HepG2 (cell line): ENCODE measurements around the gene LILRB3. TPM values are rescaled to one million over a fixed set of nuclear protein-coding genes. Genes with fewer than 3 reads are reported as not detected.

Experiments used
- ATAC-seq: fragments of 200-7000 bp; cut with Tn5 transposase; 3 replicates; pipeline ENCODE4 v1.9.1; 2020; ENCODE audit warnings: mild to moderate bottlenecking, moderate library complexity
- BruUV-seq: library from RNA; stranded (reverse); fragments of 400-500 nt; replicated peaks from 2 replicates; lab custom pipeline; 2021; lab: Mats Ljungman, UMichigan
- CTCF ChIA-PET: fragments of 300-600 bp; formaldehyde crosslinking; extraction: SDS; loops from one replicate; lab custom pipeline; 2021; ENCODE audit warnings: low total read pairs, inconsistent platforms, low intra/inter-chr PET ratio; lab: Yijun Ruan, JAX
- POLR2A ChIA-PET: fragments of 350-600 bp; sonication (Branson Sonifier 250); formaldehyde crosslinking; loops from one replicate; lab custom pipeline; 2020; ENCODE audit warnings: antibody characterized with exemption, inconsistent platforms; lab: Yijun Ruan, JAX
- DNase-seq: peaks from one replicate; pipeline ENCODE4 v3.0.0-alpha.2; 2015; ENCODE audit warnings: low spot score
- FAIRE-seq: peaks from 3 replicates; lab custom pipeline; 2011; peaks lifted over from hg19 to GRCh38; lab: Jason Lieb, UNC
- H2AFZ ChIP-seq: one replicate; pipeline ENCODE4 v1.6.1; 2011; ENCODE audit warnings: low read length, inconsistent platforms
- H3K27ac ChIP-seq: fragments of 300-600 bp; 3 replicates; pipeline ENCODE4 v1.8.0; 2011; ENCODE audit warnings: mixed run types, mild to moderate bottlenecking, mixed read lengths, low read length, inconsistent platforms; ENCODE audit not compliant: insufficient read depth; ENCODE audit errors: extremely low read length
- H3K27me3 ChIP-seq, 2 experiments: fragments of 200-600 bp in 1 of 2; 2 replicates in 1 of 2; 3 replicates in 1 of 2; pipeline versions ENCODE4 v1.6.0 to v1.8.0; 2011; ENCODE audit warnings: low read length in 2 of 2, mild to moderate bottlenecking in 2 of 2, moderate library complexity in 2 of 2, inconsistent platforms in 1 of 2; ENCODE audit not compliant: insufficient read depth in 2 of 2, control insufficient read depth in 1 of 2
- H3K36me3 ChIP-seq, 2 experiments: fragments of 200-600 bp in 1 of 2; replicated peaks in 1 of 2; 2 replicates in 1 of 2; 3 replicates in 1 of 2; pipeline versions ENCODE4 v1.5.1 to v1.8.0; 2011; ENCODE audit warnings: low read length in 2 of 2, inconsistent platforms in 1 of 2; ENCODE audit not compliant: insufficient read depth in 2 of 2, control insufficient read depth in 1 of 2
- H3K4me1 ChIP-seq: 2 replicates; pipeline ENCODE4 v1.5.1; 2012; ENCODE audit warnings: low read length, inconsistent platforms; ENCODE audit not compliant: insufficient read depth
- H3K4me2 ChIP-seq: 2 replicates; pipeline ENCODE4 v1.6.0; 2011; ENCODE audit warnings: low read depth, low read length, inconsistent platforms
- H3K4me3 ChIP-seq, 3 experiments: fragments of 200-600 bp in 1 of 3; sonication (generic), shearing (Covaris generic) in 1 of 3; replicated peaks in 1 of 3; 2 replicates each; pipeline ENCODE4 v1.5.1; 2011 to 2016; ENCODE audit warnings: low read length in 3 of 3, inconsistent platforms in 2 of 3, low read depth in 2 of 3, mild to moderate bottlenecking in 2 of 3, control low read depth in 1 of 3, mixed read lengths in 1 of 3; ENCODE audit not compliant: insufficient read depth in 1 of 3
- H3K79me2 ChIP-seq: one replicate; pipeline ENCODE4 v1.6.1; 2011; ENCODE audit warnings: low read length, inconsistent platforms; ENCODE audit not compliant: insufficient read depth
- H3K9ac ChIP-seq: 2 replicates; pipeline ENCODE4 v1.6.0; 2011; ENCODE audit warnings: mild to moderate bottlenecking, low read depth, low read length, inconsistent platforms; ENCODE audit not compliant: insufficient read depth
- H3K9me3 ChIP-seq: 2 replicates; pipeline ENCODE4 v1.5.1; 2012; ENCODE audit warnings: mild to moderate bottlenecking, low read length
- H4K20me1 ChIP-seq: 2 replicates; pipeline ENCODE4 v1.6.0; 2011; ENCODE audit warnings: inconsistent platforms, mild to moderate bottlenecking, low read length, moderate library complexity; ENCODE audit not compliant: insufficient read depth
- FOSL1 ChIP-seq: sonication (generic); formaldehyde crosslinking; IDR thresholded peaks from 2 replicates; pipeline ENCODE4 v1.9.0; 2021; ENCODE audit warnings: missing genetic modification reagents, borderline replicate concordance
- KDM4B ChIP-seq: sonication (generic); formaldehyde crosslinking; IDR thresholded peaks from 2 replicates; pipeline ENCODE4 v1.4.0; 2020; ENCODE audit warnings: missing genetic modification reagents
- MAFK ChIP-seq, 2 experiments: IDR thresholded peaks in 1 of 2; conservative IDR thresholded peaks in 1 of 2; 2 replicates each; pipeline ENCODE4 v1.6.1; 2011; ENCODE audit warnings: improper control_type of control experiment in 2 of 2, low read length in 2 of 2
- NR1H2 ChIP-seq: sonication (generic); formaldehyde crosslinking; IDR thresholded peaks from 2 replicates; pipeline ENCODE4 v1.8.1; 2022; ENCODE audit warnings: low read depth, missing genetic modification reagents, borderline replicate concordance
- RBM39 ChIP-seq: fragments of 200-400 bp; formaldehyde crosslinking; IDR thresholded peaks from one replicate; pipeline ENCODE4 v1.6.1; 2018; ENCODE audit warnings: antibody characterized with exemption, mild to moderate bottlenecking, low read depth, low read length; ENCODE audit not compliant: poor library complexity, severe bottlenecking
- ZNF235 ChIP-seq: sonication (generic); formaldehyde crosslinking; IDR thresholded peaks from 2 replicates; pipeline ENCODE4 v1.8.1; 2023; ENCODE audit warnings: mild to moderate bottlenecking, missing genetic modification reagents, borderline replicate concordance
- ZNF354B ChIP-seq: sonication (generic); formaldehyde crosslinking; IDR thresholded peaks from 2 replicates; pipeline ENCODE4 v1.8.0; 2022; ENCODE audit warnings: mild to moderate bottlenecking, missing genetic modification reagents
- ZNF746 ChIP-seq: sonication (generic); formaldehyde crosslinking; IDR thresholded peaks from 2 replicates; pipeline ENCODE4 v1.8.0; 2022; ENCODE audit warnings: mild to moderate bottlenecking, missing genetic modification reagents
- ZNF749 ChIP-seq: sonication (generic); formaldehyde crosslinking; IDR thresholded peaks from 2 replicates; pipeline ENCODE4 v1.8.0; 2022; ENCODE audit warnings: mild to moderate bottlenecking, missing genetic modification reagents, moderate library complexity, borderline replicate concordance
- ZSCAN21 ChIP-seq: sonication (generic); formaldehyde crosslinking; IDR thresholded peaks from 2 replicates; pipeline ENCODE4 v1.8.0; 2022; ENCODE audit warnings: mild to moderate bottlenecking, missing genetic modification reagents, moderate library complexity, borderline replicate concordance
- WGBS: methylation state at CpG from one replicate; pipeline ENCODE4 v1.1.6; 2017; ENCODE audit warnings: low lambda C conversion rate; 5-methylcytosine and 5-hydroxymethylcytosine counted together
- in situ Hi-C: cut with HindIII; loops from 2 replicates; pipeline ENCODE4 v1.10.0; 2017; ENCODE audit warnings: low pct_unique_long_range_greater_than_20kb; ENCODE audit not compliant: extremely low pct_ligation_motif_present
- intact Hi-C: fragments of 100-400 bp; cut with micrococcal nuclease; formaldehyde crosslinking; loops from one replicate; pipeline ENCODE4 v1.10.0; 2022; ENCODE audit not compliant: unreplicated experiment
- polyA plus RNA-seq, 8 experiments: library from polyadenylated mRNA; depleted of rRNA in 3 of 8; stranded (reverse) in 7 of 8; unstranded in 1 of 8; fragments of >200 nt; fragmentation: Illumina TruSeq in 4 of 8; extraction: Trizol in 4 of 8; gene quantifications; 2 replicates each; pipeline versions ENCODE4 v1.2.1 to v1.2.3, GENCODE V29; 2011 to 2016; ENCODE audit warnings: low read depth in 4 of 8, missing spikeins in 1 of 8, mixed read lengths in 1 of 8; ENCODE audit not compliant: insufficient read depth in 1 of 8
- total RNA-seq, 5 experiments: library from RNA; depleted of rRNA; stranded (reverse); fragments of >200 nt; fragmentation: Illumina TruSeq; extraction: Trizol; gene quantifications; 2 replicates each; pipeline ENCODE4 v1.2.3, GENCODE V29; 2016; ENCODE audit warnings: low read depth in 1 of 5
- TF ChIP-seq, protein P1 (sequence below): sonication (generic); formaldehyde crosslinking; IDR thresholded peaks from 2 replicates; pipeline ENCODE4 v1.5.0; 2020; ENCODE audit warnings: mild to moderate bottlenecking, missing genetic modification reagents, moderate library complexity
- TF ChIP-seq, protein P2 (sequence below): sonication (generic); formaldehyde crosslinking; IDR thresholded peaks from 2 replicates; pipeline ENCODE4 v1.8.1; 2023; ENCODE audit warnings: missing genetic modification reagents, inconsistent platforms, borderline replicate concordance
- TF ChIP-seq, protein P3 (sequence below): IDR thresholded peaks from 2 replicates; pipeline ENCODE4 v1.6.1; 2018; ENCODE audit warnings: missing genetic modification reagents, mild to moderate bottlenecking, missing compliant biosample characterization
- TF ChIP-seq, protein P4 (sequence below): sonication (generic); formaldehyde crosslinking; IDR thresholded peaks from 2 replicates; pipeline ENCODE4 v1.4.0; 2020; ENCODE audit warnings: missing genetic modification reagents
- TF ChIP-seq, protein P5 (sequence below): sonication (generic); formaldehyde crosslinking; IDR thresholded peaks from 2 replicates; pipeline ENCODE4 v1.5.0; 2020; ENCODE audit warnings: missing genetic modification reagents

The LILRB3 gene
- total and polyA plus RNA-seq, 2 of the 13 experiments (the other 11 are each of a cell fraction or from before 2014, with no cell fraction given) = 0.22 TPM; not detected in 1

DNA sequence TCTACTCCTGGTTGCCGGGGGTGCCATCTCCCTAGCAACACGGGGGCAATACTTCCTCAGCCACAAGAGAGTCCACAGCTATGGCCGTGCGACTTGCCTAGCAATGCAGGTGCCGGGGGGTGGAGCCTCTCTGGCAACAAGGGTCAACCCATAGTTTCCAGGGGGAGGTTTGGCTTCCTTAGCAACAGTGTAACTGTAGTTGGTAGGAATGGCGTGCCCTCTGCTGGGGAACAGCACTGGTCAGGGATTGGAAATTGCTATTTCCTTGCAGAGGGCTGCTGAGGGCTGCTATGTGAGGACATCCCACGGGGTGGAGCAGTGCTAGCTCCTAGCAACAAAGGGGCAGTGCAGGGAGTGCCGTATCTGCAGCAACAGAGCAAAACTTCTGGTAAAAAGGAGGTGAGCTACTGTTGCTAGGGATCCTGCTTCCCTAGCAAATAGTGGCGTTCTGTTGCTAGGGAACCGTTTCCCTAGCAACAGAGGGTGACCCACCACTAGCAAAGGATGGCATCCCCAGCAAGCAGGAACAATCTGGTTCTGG, 42.8 kb downstream of the LILRB3 start (continued):
- TF ChIP-seq, protein P1, sequence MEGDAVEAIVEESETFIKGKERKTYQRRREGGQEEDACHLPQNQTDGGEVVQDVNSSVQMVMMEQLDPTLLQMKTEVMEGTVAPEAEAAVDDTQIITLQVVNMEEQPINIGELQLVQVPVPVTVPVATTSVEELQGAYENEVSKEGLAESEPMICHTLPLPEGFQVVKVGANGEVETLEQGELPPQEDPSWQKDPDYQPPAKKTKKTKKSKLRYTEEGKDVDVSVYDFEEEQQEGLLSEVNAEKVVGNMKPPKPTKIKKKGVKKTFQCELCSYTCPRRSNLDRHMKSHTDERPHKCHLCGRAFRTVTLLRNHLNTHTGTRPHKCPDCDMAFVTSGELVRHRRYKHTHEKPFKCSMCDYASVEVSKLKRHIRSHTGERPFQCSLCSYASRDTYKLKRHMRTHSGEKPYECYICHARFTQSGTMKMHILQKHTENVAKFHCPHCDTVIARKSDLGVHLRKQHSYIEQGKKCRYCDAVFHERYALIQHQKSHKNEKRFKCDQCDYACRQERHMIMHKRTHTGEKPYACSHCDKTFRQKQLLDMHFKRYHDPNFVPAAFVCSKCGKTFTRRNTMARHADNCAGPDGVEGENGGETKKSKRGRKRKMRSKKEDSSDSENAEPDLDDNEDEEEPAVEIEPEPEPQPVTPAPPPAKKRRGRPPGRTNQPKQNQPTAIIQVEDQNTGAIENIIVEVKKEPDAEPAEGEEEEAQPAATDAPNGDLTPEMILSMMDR (CRISPR knock-in tag) = peak; percentile 53
- TF ChIP-seq, protein P2, sequence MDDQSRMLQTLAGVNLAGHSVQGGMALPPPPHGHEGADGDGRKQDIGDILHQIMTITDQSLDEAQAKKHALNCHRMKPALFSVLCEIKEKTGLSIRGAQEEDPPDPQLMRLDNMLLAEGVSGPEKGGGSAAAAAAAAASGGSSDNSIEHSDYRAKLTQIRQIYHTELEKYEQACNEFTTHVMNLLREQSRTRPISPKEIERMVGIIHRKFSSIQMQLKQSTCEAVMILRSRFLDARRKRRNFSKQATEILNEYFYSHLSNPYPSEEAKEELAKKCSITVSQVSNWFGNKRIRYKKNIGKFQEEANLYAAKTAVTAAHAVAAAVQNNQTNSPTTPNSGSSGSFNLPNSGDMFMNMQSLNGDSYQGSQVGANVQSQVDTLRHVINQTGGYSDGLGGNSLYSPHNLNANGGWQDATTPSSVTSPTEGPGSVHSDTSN (CRISPR knock-in tag) = no peak

DNA sequence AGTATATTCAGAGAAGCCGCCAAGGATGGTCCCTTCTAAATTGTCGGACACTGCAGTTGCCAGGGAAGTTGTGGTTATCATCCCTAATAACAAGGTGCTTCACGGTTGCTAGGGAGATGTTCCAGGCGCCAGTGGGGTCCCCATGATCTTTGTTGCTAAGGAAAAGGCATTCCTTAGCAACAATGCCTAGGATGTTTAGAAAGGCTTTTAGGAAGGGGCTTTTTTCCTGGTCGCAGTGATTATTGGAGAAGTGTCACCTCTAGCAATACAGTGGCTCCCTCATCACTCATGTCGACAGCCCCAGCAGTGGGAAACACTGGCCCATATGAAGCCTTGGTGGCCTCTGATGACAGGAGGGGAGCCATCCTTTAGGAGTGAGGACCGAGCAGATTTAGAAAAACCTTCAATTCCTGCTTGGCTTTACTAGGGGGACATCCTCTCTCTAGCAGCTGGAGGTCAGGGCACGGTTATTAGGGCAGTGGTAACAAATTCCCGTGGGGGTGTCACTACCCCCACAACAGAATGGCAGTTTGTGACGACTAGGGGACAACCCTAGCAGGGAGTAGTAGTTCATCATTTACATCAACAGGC, 43.5 kb downstream of the LILRB3 start:
- H3K9me3 ChIP-seq = no peaks in the 10 kb centered on the region
- CTCF ChIA-PET = no interaction called here
- FAIRE-seq = no peak
- DNase-seq = no peak
- H3K4me1 ChIP-seq = no peaks in the 10 kb centered on the region
- 86% methylated on average over 4 of the region's 10 CpGs for WGBS
- H3K9ac ChIP-seq = no peak overlapping the region
- in situ Hi-C loops = no loop called here
- H3K36me3 ChIP-seq = peaks cover 1 to 11% of the 10 kb centered on the region in 2 experiments; a peak in 3 of 5 replicates
- POLR2A ChIA-PET = interaction anchor here (1.2 kb wide), 1 partner anchor 43 kb away, joined by 4 read pairs; no protein-coding TSS in a partner anchor
- no TSS peak for BruUV-seq
- H4K20me1 ChIP-seq = peaks cover 5% of the 10 kb centered on the region; the same call in 1 of the 2 replicates
- ATAC-seq = no peak
- no peaks in the 10 kb centered on the region for H3K79me2 ChIP-seq
- H3K27ac ChIP-seq = peak overlapping the region; percentile 2
- no peak overlapping the region for H3K4me3 ChIP-seq
- H3K27me3 ChIP-seq = no peaks in the 10 kb centered on the region
- H3K4me2 ChIP-seq = no peak overlapping the region
- no peak overlapping the region for H2AFZ ChIP-seq
- intact Hi-C loops = no loop called here
- no peak for TF ChIP-seq NR1H2 (CRISPR knock-in tag)
- TF ChIP-seq, protein P3, sequence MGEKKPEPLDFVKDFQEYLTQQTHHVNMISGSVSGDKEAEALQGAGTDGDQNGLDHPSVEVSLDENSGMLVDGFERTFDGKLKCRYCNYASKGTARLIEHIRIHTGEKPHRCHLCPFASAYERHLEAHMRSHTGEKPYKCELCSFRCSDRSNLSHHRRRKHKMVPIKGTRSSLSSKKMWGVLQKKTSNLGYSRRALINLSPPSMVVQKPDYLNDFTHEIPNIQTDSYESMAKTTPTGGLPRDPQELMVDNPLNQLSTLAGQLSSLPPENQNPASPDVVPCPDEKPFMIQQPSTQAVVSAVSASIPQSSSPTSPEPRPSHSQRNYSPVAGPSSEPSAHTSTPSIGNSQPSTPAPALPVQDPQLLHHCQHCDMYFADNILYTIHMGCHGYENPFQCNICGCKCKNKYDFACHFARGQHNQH (CRISPR knock-in tag) = no peak
- no peak for TF ChIP-seq ZSCAN21 (CRISPR knock-in tag)
- TF ChIP-seq ZNF746 (CRISPR knock-in tag) = no peak
- no peak for TF ChIP-seq KDM4B (CRISPR knock-in tag)
- no peak for TF ChIP-seq MAFK (conservative IDR thresholded peaks at IDR 0.05 in 1 of 2, IDR thresholded peaks at IDR 0.05 in 1 of 2; ENCODE audit: low read length in 2 of 2)
- no peak for TF ChIP-seq ZNF235 (CRISPR knock-in tag)
- no peak for TF ChIP-seq FOSL1
- TF ChIP-seq, protein P4, sequence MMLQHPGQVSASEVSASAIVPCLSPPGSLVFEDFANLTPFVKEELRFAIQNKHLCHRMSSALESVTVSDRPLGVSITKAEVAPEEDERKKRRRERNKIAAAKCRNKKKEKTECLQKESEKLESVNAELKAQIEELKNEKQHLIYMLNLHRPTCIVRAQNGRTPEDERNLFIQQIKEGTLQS (CRISPR knock-in tag) = no peak
- no peak for TF ChIP-seq ZNF354B (CRISPR knock-in tag)
- no peak for TF ChIP-seq ZNF749 (CRISPR knock-in tag)
- no peak for TF ChIP-seq RBM39
- TF ChIP-seq, protein P5, sequence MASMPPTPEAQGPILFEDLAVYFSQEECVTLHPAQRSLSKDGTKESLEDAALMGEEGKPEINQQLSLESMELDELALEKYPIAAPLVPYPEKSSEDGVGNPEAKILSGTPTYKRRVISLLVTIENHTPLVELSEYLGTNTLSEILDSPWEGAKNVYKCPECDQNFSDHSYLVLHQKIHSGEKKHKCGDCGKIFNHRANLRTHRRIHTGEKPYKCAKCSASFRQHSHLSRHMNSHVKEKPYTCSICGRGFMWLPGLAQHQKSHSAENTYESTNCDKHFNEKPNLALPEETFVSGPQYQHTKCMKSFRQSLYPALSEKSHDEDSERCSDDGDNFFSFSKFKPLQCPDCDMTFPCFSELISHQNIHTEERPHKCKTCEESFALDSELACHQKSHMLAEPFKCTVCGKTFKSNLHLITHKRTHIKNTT (CRISPR knock-in tag) = no peak
